HG03521 (cell line): ENCODE measurements around the gene TM9SF2.
"Not testable (repeated sequence)": the region's sequence is repeated elsewhere in the genome, so short reads cannot be mapped to it uniquely, and the experiment has no call there.

ENCODE experiments used
- ATAC-seq: cut with Tn5 transposase; IDR thresholded peaks from one replicate; pipeline ENCODE4 v1.9.1; 2021; ENCODE audit warnings: mild to moderate bottlenecking, moderate library complexity; ENCODE audit not compliant: unreplicated experiment

The TM9SF2 gene, protein sequence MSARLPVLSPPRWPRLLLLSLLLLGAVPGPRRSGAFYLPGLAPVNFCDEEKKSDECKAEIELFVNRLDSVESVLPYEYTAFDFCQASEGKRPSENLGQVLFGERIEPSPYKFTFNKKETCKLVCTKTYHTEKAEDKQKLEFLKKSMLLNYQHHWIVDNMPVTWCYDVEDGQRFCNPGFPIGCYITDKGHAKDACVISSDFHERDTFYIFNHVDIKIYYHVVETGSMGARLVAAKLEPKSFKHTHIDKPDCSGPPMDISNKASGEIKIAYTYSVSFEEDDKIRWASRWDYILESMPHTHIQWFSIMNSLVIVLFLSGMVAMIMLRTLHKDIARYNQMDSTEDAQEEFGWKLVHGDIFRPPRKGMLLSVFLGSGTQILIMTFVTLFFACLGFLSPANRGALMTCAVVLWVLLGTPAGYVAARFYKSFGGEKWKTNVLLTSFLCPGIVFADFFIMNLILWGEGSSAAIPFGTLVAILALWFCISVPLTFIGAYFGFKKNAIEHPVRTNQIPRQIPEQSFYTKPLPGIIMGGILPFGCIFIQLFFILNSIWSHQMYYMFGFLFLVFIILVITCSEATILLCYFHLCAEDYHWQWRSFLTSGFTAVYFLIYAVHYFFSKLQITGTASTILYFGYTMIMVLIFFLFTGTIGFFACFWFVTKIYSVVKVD

DNA sequence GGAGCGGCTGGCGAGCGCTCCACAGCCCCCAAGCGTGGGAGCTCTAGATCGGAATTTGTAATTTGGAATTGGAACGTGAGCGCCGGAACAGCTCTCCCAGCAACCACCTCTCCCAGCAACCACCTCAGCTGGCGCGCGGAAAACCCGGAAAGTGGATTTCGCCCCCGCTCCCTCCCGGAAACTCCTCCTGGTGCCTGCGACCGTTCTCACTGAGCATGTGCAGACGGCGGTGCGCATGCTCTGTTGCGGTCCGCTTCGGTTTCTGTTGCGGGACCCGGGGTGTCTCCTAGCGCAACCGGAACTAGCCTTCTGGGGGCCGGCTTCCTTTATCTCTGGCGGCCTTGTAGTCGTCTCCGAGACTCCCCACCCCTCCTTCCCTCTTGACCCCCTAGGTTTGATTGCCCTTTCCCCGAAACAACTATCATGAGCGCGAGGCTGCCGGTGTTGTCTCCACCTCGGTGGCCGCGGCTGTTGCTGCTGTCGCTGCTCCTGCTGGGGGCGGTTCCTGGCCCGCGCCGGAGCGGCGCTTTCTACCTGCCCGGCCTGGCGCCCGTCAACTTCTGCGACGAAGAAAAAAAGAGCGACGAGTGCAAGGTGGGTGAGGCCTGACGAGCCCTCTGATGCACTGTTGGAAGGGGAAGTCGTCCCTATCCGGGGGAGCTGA lies at the start of gene TM9SF2:
TSS of gene TM9SF2 (plus strand) at position 289 of the 664 bp plus-strand sequence. CDS start at position 424, 135 bp downstream.
- peak; percentile 55 for ATAC-seq

DNA sequence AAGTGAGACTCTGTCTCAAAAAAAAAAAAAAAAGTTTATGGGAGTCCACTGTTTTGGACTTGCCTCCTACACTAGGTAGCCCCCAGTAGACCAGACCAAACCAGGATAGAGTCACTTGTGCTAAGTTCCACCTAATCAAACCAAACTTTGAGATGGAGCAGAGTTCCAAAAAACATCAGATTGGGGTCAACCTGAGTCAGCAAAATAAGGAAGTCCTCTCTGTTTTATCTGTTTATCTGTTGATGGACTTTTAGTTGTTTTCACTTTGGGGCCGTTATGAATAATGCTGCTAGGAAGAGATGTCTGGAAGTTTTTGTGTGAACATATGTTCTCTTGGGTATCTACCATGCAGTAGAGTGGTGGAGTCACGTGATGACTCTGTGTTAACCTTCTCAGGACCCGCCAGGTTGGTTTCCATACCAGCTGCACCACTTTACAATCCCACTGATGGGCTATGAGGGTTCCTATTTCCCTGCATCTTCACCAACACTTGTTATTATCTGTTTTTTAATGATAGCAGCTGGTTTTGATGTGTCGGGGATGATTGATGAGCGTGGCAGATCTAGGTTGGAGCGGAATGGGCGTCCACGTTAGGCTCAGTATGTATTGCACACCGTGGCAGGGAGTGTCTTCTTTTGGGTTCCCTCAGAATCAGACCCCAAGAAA lies 46.6 kb upstream of the TM9SF2 start:
- no peak for ATAC-seq

DNA sequence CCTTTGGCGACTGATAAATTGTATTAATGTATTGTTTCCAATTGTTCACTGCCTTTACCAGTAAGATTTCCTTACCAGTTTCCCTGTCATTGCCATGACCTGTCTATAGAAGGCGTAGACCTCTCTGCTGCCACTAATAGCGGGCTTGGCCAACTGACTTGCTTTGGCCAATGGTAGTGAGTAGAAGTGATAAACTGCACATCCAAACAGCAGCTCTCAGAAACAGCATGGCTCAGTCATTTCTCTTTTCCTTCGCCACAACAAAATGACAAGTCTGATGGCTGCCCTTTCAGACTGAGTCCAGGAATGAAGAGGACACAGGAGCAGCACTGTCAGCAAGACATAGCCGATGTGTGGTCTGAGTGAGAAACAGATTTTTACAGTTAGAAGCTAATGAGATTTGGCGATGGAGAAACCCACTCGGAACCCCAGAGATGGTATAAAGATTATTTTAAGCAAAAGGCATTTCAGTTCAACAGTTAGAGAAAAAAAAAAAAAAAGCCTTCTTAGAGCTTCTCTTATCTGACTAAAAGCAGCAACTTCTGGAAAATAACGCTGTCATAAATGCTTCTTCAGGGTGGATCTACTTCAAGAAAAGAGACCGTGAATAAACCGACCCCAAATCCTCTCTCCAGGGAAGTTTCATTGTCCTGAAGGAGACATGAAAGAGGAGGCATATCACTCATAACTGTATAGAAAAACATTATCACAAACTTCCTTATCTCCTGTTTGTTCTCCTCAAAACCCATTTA lies 42.0 kb upstream of the TM9SF2 start:
- ATAC-seq, result no peak

DNA sequence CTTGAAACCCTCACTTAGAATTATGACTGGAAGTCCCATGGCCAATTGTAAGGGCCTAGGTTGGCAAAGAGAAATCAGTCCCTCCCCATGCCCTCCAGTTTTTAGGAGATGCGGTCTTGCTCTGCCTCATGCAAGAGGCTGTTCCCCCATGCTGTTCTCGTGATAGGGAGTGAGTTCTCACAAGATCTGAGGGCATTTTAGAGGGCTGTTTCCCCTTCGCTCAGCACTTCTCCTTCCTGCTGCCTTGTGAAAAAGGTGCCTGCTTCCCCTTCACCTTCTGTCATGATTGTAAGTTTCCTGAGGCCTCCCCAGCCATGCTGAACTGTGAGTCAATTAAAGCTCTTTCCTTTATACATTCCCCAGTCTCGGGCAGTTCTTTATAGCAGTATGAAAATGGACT lies 40.5 kb upstream of the TM9SF2 start:
- ATAC-seq, result not testable (repeated sequence)

DNA sequence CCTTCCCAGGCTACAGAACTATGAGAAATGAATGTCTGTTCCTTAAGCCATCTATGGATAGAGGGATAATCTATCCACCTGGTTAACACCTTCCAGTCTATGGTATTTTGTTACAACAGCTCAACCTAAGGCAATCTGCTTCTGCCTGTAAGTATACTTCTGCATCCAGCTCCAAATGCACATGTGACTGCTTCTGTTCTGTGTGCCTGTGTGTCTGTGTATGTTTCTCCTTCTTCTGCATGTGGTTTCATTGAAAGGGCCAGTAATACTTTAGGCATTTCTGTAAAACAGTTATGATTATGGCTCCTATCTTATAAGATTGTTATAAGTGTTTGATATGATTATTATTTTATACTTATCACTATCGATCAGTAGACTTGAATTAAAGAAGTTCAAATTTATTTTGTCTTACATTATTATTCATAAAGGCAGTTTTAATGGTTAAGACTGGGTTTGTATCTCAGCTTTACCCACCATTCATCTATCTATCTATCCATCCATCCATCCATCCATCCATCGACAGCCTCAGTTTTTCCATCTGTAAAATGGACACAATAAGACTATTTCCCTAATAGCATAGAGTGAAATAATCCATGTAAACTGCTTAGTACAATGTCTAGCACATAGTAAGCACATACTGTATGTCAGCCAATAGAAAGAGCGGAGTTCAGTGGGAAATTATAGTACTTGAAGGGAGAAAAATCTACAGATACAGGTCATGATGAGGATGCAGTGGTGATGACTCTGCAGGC lies 37.5 kb upstream of the TM9SF2 start:
- ATAC-seq, result no peak

DNA sequence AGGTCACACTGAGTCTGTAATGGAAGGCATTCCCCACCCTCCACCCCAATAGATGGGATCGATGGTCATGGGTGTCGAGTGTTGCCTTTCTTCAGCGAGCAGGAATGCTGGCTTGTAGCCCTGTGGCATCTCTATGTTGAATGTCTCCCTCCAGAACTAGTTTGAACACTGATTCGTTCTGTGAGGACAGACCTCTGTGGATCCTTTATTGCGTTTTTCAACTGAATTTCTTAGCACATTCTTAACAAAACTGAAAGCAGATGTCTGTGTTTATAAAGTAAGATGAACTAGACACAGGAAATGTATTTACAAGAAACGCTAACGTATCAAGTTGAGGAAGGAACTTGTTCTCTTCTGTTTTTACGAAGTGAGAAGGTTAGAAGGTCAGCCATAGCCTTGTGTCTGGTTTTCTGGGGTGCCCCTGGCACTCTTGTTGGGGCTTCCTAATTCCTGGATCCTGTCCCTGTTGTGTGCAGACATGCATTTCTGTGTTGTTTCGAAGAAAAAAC lies 36.8 kb upstream of the TM9SF2 start:
- no peak for ATAC-seq

DNA sequence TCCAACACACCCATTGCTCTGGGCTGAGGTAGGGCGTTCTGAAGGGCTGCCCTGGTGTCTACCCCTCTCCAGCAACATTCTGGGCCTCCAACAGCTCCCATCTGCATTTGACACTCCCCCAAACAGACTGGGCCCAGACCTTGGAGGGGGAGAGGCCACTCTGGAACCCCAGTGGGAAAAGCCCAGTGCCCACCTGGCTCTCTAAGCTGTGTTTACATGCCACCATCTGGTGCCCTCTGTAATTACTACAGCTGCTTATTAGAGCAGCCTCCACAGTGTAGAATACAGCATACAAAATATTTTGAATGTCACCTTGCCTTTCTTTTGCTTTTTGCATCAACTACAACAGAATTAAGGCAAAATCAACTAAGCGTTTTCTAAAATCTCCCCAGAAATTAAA lies 35.8 kb upstream of the TM9SF2 start:
- no peak for ATAC-seq

DNA sequence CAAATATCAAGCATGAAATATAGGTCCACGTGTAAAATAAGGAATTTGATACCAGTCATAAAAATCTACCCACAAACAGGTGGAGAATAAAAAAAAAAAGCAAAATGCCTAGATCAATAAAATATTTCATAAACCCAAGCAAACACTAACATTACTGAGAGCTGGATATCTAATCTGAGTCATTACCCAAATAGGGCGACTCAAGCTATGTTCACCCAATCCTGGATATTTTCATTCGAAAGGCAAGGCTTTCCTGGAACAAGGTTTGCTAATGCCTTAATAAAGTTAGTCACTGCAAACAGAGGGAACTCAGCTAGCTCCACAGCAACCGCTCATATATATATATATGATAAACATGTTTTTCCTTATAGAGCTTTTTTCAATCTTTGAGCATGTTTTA lies 33.5 kb upstream of the TM9SF2 start:
- ATAC-seq, result no peak

DNA sequence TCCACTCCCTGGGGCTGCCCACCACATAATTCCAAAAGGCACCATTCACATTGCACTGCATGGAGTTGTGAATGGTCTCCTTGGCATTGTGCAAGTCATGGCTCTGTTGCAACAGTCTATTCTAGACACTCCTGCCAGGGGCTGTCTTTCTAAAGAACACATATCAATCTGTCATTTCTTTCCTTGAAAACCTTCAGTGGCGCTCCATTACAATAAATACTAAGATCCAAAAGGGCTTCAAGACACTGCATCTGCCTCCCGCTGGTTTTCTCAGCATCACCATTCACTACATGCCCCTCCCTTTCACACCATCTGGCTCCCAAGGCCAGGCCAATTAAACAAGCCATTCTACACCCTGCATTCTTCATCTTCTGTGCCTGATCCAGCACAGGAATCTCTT lies 32.2 kb upstream of the TM9SF2 start:
- no peak for ATAC-seq

DNA sequence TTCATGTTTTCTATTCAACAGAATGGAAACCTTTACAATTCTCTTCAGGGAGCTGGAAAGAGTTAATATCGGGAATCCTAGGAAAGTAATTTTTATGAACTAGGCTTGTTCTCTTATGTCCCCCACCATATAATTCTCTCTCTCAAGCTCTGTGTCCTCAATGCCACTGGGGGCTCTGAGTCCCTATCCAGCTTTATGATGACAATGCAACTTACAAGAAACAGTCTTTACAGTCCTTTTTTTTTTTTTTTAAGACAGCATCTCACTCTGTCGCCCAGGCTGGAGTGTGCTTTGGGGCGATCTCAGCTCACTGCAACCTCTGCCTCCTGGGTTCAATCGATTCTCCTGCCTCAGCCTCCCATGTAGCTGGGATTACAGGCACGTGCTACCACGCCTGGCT lies 31.2 kb upstream of the TM9SF2 start:
- ATAC-seq, result no peak

DNA sequence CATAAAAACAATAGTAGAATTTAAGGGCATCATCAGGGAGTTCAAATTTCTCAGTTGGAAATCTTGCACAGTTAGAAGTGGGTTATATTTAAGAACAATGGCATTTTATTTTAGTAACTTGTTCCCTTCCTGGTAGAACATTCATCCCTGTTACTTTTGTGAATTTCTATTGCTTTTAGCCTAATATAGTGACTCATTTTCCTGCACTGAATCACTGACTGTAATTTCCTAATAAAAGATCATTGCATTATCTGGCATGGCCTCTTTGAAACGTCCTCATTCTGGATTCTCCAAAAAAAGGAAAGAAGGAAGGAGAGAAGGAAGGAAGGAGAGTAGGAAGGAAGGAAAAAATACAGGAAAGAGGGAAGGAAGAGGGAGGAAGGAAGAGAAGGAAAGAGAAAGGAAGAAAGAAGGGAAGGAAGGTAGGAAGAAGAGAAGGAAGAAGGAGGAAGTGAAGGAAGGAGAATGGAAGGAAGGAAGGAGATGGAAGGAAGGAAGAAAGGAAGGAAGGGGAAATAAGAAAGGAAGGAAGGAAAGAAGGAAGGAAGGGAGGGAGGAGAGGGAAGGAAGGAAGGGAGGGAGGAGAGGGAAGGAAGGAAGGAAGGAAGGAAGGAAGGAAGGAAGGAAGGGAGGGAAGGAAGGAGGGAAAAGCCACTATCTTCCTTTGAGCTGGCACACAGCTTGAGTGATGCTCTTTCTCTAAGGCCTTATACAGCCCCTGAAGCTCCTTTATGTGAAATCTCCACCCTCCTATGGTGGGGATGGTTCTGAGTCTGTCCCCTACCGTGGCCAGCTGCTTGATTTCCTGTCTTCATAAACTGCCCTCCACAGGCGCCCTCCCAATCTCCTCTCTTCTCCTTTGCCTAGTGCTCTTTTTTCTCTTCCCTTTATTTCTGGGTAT lies 29.8 kb upstream of the TM9SF2 start:
- no peak for ATAC-seq

DNA sequence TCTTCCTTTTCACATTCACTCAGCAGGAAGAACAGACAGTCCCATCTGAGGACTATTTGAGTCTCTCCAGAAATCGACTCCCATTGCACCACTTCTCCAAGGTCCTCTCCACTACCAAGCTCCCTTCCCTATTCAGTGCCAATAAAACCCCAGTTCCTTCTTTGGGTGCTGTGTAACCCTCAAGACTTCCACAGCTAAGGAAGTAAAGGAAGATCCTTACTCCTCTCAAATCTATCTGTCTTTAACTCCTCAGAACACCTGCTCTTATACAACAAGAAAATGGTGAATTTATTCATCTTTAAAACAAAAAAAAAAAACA lies 29.2 kb upstream of the TM9SF2 start:
- no peak for ATAC-seq

DNA sequence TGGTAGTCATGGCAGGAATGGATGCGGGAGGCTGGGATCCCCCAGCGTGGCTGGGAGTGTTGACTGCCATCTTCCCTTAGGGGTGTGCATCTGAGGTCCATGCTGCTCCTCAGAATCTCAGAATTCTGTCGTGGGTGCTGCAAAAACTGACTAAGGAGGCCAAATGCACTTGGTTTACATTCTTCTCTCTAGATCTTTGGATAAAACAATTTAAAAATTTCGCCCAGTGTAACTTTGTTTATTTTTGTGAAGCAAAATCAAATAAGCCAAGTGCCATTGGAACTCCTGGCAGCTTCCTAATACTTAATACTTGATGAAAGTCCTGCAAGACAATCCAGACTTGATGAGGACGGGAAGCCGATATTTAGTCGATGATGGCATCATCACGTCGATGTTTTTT lies 27.8 kb upstream of the TM9SF2 start:
- no peak for ATAC-seq

DNA sequence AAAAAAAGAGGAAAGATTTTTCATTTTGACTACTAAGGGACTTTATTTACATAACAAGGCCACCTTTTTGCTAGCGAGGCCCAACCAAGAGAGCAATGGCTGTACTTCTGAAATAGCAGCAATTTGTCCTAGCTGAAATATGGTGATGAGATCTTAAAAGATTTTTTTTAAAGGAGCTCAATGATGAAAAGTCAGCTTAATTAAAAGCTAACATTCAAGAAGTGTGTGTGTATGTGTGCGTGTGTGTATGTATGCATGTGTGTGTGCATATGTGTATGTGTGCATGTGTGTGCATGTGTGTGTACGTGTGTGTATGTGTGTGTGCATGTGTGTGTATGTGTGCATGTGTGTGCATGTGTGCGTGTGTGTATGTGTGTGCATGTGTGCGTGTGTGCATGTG lies 24.6 kb upstream of the TM9SF2 start:
- no peak for ATAC-seq

DNA sequence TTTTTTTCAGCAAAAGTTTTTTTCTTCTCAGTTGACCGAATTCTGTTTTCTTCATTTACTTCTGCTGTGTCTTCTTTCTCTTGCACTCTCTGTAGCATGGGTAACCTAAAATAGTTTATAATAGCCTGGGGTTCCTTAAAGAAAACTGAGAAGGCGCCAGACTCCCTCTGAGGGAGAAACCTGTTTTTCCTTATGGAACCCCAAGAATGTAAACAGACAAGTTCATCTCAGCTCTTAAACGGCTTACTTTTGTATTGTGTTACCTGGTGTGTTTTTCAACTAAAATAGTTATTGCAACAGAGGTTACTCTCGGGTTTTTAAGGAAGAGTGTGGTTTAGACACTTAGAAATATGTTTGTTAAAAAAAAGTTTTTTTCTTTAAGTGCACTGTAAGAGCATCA lies 23.8 kb upstream of the TM9SF2 start:
- ATAC-seq, result no peak

DNA sequence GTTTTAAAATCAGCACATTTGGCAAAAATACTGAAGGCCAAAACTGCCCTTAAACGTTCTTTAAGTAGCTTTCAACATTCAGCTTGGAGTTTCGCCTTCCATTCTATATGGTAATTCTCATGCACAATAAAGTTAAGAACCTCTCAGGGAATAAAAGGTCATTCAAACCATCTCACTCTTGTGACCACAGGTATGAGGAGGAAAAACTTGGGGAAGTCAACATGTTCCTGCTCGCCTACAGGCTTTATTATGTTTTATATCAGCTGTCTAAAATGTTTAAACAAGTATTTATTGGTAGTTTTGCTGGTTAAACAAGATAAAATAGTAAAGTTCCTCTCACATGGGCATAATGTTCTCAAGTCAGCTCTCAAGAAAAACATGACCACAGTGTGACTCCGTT lies 19.9 kb upstream of the TM9SF2 start:
- ATAC-seq, result no peak

DNA sequence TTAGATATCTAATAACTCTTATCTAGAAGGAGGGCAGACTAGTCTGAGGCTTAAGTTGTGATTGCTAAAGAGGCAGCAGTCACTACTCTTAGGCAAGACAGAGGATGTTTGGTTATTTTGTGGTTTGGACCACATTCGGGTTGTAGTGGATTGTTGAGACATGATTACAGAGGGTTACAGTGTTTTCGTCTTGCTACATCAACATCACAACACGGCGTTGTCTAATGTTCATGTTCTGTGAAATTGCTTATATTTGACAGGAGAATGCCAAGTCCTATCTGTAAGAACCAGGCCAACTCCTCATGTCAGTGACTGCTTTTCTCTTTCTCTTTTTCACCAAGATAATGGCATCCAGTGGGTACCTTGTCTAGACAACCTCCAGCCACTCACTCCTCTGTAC lies 16.8 kb upstream of the TM9SF2 start:
- ATAC-seq, result no peak

DNA sequence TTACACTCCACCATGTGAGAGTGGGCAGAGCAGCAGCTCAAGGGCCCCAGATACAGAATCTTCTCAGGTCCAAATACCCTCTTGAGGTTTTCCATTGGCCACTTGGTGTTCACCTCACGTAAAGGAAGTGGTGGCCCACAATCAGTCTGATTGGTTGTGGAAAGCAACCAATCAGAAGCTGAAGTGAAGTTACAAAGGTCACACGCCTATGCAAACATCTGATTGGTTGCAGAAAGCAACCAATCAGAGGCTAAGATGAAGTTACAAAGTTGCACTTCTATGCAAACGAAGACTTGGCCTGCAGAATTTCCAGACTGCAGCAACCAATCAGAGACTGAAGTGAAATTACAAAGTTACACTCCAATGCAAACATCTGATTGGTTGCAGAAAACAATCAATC lies 14.3 kb upstream of the TM9SF2 start:
- no peak for ATAC-seq

DNA sequence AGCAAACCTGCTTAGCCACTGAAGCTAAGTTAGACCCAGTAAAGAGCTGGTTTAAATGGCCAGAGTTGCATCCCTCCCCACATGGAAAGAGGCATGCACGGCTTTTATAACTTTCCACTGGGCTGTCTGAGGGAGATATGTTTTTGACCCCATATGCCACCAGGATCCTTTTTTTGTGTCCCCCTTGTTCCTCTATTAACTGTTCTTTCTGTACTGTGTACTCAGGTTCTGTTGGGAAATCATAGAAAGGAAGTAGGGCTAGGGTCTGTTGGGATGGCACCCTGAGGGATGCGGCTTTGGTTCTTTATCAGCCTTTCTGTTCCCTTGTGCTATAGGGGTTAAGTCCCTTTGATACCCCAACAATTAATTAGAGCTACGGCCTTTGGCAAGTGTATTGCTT lies 12.2 kb upstream of the TM9SF2 start:
- ATAC-seq, result no peak
